ENCODE measurements around the gene EML6. TPM values are rescaled to one million over a fixed set of nuclear protein-coding genes. Genes with fewer than 3 reads are reported as not detected.

EML6 gene
- total and polyA plus RNA-seq, 3 donors from 2014 or later, result 7.6 to 17.3 (median 12.1) TPM

- TF ChIP-seq CTCF (IDR thresholded peaks at IDR 0.05), result no peak
- TF ChIP-seq POLR2A (IDR thresholded peaks at IDR 0.05), result no peak
- intact Hi-C loops (cut with DNase I; ENCODE audit: low total_unique reads), result no loop called here
These were observed 236.7 kb downstream of the EML6 start for GRCh38 chr2:54960164-54960563.

GRCh38 chr2:54962511-54962910, 239.0 kb downstream of the EML6 start:
- no peaks in the 10 kb centered on the region for H3K4me1 ChIP-seq
- intact Hi-C loops (cut with DNase I; ENCODE audit: low total_unique reads), result no loop called here
- TF ChIP-seq POLR2A (IDR thresholded peaks at IDR 0.05) (no peak), CTCF (IDR thresholded peaks at IDR 0.05) (no peak)
- H3K36me3 ChIP-seq (ENCODE audit: low read depth, missing control alignments), result no peaks in the 10 kb centered on the region
- no peaks in the 10 kb centered on the region for H3K9me3 ChIP-seq
- 91 to 95% methylated on average over 13 of the region's 13 CpGs for WGBS, 2 donors
- H3K27me3 ChIP-seq, result no peaks in the 10 kb centered on the region
- no peak for DNase-seq
- no peak overlapping the region for H3K27ac ChIP-seq
- no peak overlapping the region for H3K4me3 ChIP-seq

More at GRCh38 chr2:54960164-54960563, 236.7 kb downstream of the EML6 start:
- Histone ChIP-seq H3K9me3 (no peaks in the 10 kb centered on the region), H3K36me3 (ENCODE audit: low read depth, missing control alignments) (no peaks in the 10 kb centered on the region), H3K27me3 (no peaks in the 10 kb centered on the region), H3K4me1 (no peaks in the 10 kb centered on the region), H3K4me3 (no peak overlapping the region), H3K27ac (no peak overlapping the region)
- peak; percentile 30 for DNase-seq
- 65 to 97% methylated on average over 7 of the region's 7 CpGs for WGBS, 2 donors

GRCh38 chr2:54962935-54963440, 239.5 kb downstream of the EML6 start:
- TF ChIP-seq CTCF (IDR thresholded peaks at IDR 0.05), result no peak
- no peak for TF ChIP-seq POLR2A (IDR thresholded peaks at IDR 0.05)
- no peak overlapping the region for H3K4me3 ChIP-seq
- no peak overlapping the region for H3K27ac ChIP-seq
- no peaks in the 10 kb centered on the region for H3K4me1 ChIP-seq
- H3K36me3 ChIP-seq (ENCODE audit: low read depth, missing control alignments), result no peaks in the 10 kb centered on the region
- no peaks in the 10 kb centered on the region for H3K27me3 ChIP-seq
- 46% methylated on average over 3 of the region's 3 CpGs for WGBS, 2 donors
- H3K9me3 ChIP-seq, result no peaks in the 10 kb centered on the region
- no peak for DNase-seq
- intact Hi-C loops (cut with DNase I; ENCODE audit: low total_unique reads), result no loop called here

GRCh38 chr2:54963476-54963875, 240.0 kb downstream of the EML6 start:
- no peak for DNase-seq
- no peak overlapping the region for H3K27ac ChIP-seq
- TF ChIP-seq POLR2A (IDR thresholded peaks at IDR 0.05), result no peak
- TF ChIP-seq CTCF (IDR thresholded peaks at IDR 0.05), result no peak
- no peaks in the 10 kb centered on the region for H3K27me3 ChIP-seq
- H3K36me3 ChIP-seq (ENCODE audit: low read depth, missing control alignments), result no peaks in the 10 kb centered on the region
- no peaks in the 10 kb centered on the region for H3K9me3 ChIP-seq
- H3K4me1 ChIP-seq, result no peaks in the 10 kb centered on the region
- 94 to 100% methylated on average over 2 of the region's 2 CpGs for WGBS, 2 donors
- H3K4me3 ChIP-seq, result no peak overlapping the region
- intact Hi-C loops (cut with DNase I; ENCODE audit: low total_unique reads), result no loop called here

GRCh38 chr2:54964271-54964670, 240.8 kb downstream of the EML6 start:
- H3K4me3 ChIP-seq, result no peak overlapping the region
- no peak overlapping the region for H3K27ac ChIP-seq
- H3K36me3 ChIP-seq (ENCODE audit: low read depth, missing control alignments), result no peaks in the 10 kb centered on the region
- no peaks in the 10 kb centered on the region for H3K4me1 ChIP-seq
- WGBS, 2 donors, result 92 to 97% methylated on average over 8 of the region's 8 CpGs
- intact Hi-C loops (cut with DNase I; ENCODE audit: low total_unique reads), result no loop called here
- TF ChIP-seq CTCF (IDR thresholded peaks at IDR 0.05) (no peak), POLR2A (IDR thresholded peaks at IDR 0.05) (no peak)
- H3K27me3 ChIP-seq, result no peaks in the 10 kb centered on the region
- no peak for DNase-seq
- no peaks in the 10 kb centered on the region for H3K9me3 ChIP-seq
